Neuron (in vitro differentiated cells): ENCODE results near the gene PTPRN2.

Experiments
- H2AFZ ChIP-seq: one replicate; pipeline ENCODE4 v1.6.1; 2013; ENCODE audit warnings: low read depth, mild to moderate bottlenecking, inconsistent platforms, low read length, moderate library complexity
- H3K27me3 ChIP-seq: one replicate; pipeline ENCODE4 v1.6.1; 2013; ENCODE audit warnings: low read length; ENCODE audit not compliant: insufficient read depth
- H3K36me3 ChIP-seq: one replicate; pipeline ENCODE4 v1.6.1; 2013; ENCODE audit warnings: low read length; ENCODE audit not compliant: insufficient read depth
- H3K4me1 ChIP-seq: one replicate; pipeline ENCODE4 v1.6.1; 2013; ENCODE audit warnings: low read length; ENCODE audit not compliant: insufficient read depth
- H3K4me3 ChIP-seq: 2 replicates; pipeline ENCODE4 v1.5.1; 2013; ENCODE audit warnings: mild to moderate bottlenecking, low read length, moderate library complexity
- H3K9me3 ChIP-seq: one replicate; pipeline ENCODE4 v1.6.1; 2013; ENCODE audit warnings: low read length

Gene PTPRN2

GRCh38 chr7:158005531-158005930, 582.1 kb downstream of the PTPRN2 start:
- H2AFZ ChIP-seq, result no peak overlapping the region
- H3K4me3 ChIP-seq, result no peak overlapping the region
- no peaks in the 10 kb centered on the region for H3K9me3 ChIP-seq
- peaks cover 5% of the 10 kb centered on the region for H3K27me3 ChIP-seq
- H3K36me3 ChIP-seq, result no peaks in the 10 kb centered on the region
- no peaks in the 10 kb centered on the region for H3K4me1 ChIP-seq

- no peaks in the 10 kb centered on the region for H3K36me3 ChIP-seq
- no peaks in the 10 kb centered on the region for H3K4me1 ChIP-seq
- H3K27me3 ChIP-seq, result no peaks in the 10 kb centered on the region
- H2AFZ ChIP-seq, result no peak overlapping the region
- no peaks in the 10 kb centered on the region for H3K9me3 ChIP-seq
- no peak overlapping the region for H3K4me3 ChIP-seq
Measured at GRCh38 chr7:158004123-158004490, 583.5 kb downstream of the PTPRN2 start.

- no peaks in the 10 kb centered on the region for H3K9me3 ChIP-seq
Measured at GRCh38 chr7:158003441-158004122, 584.0 kb downstream of the PTPRN2 start.

GRCh38 chr7:158002486-158003080, 585.0 kb downstream of the PTPRN2 start:
- Histone ChIP-seq H3K4me3 (no peak overlapping the region), H3K36me3 (no peaks in the 10 kb centered on the region), H2AFZ (no peak overlapping the region), H3K4me1 (no peaks in the 10 kb centered on the region), H3K9me3 (no peaks in the 10 kb centered on the region), H3K27me3 (no peaks in the 10 kb centered on the region)

More at GRCh38 chr7:158003441-158004122, 584.0 kb downstream of the PTPRN2 start:
- Histone ChIP-seq H3K36me3 (no peaks in the 10 kb centered on the region), H3K27me3 (no peaks in the 10 kb centered on the region), H3K4me3 (no peak overlapping the region), H2AFZ (no peak overlapping the region), H3K4me1 (no peaks in the 10 kb centered on the region)

- Histone ChIP-seq H3K36me3 (no peaks in the 10 kb centered on the region), H3K27me3 (no peaks in the 10 kb centered on the region), H3K4me3 (no peak overlapping the region), H2AFZ (no peak overlapping the region), H3K9me3 (no peaks in the 10 kb centered on the region), H3K4me1 (no peaks in the 10 kb centered on the region)
Measured at GRCh38 chr7:158001621-158002320, 585.9 kb downstream of the PTPRN2 start.

GRCh38 chr7:158001003-158001402, 586.6 kb downstream of the PTPRN2 start:
- no peak overlapping the region for H2AFZ ChIP-seq
- H3K27me3 ChIP-seq, result no peaks in the 10 kb centered on the region
- H3K4me3 ChIP-seq, result no peak overlapping the region
- H3K9me3 ChIP-seq, result no peaks in the 10 kb centered on the region
- H3K36me3 ChIP-seq, result no peaks in the 10 kb centered on the region
- no peaks in the 10 kb centered on the region for H3K4me1 ChIP-seq

- Histone ChIP-seq H3K4me1 (no peaks in the 10 kb centered on the region), H3K27me3 (no peaks in the 10 kb centered on the region), H2AFZ (no peak overlapping the region), H3K36me3 (no peaks in the 10 kb centered on the region), H3K9me3 (no peaks in the 10 kb centered on the region), H3K4me3 (no peak overlapping the region)
Measured at GRCh38 chr7:158000160-158000559, 587.5 kb downstream of the PTPRN2 start.

- H3K27me3 ChIP-seq, result no peaks in the 10 kb centered on the region
- H3K36me3 ChIP-seq, result no peaks in the 10 kb centered on the region
- no peaks in the 10 kb centered on the region for H3K9me3 ChIP-seq
- no peak overlapping the region for H3K4me3 ChIP-seq
- H3K4me1 ChIP-seq, result no peaks in the 10 kb centered on the region
- H2AFZ ChIP-seq, result no peak overlapping the region
Measured at GRCh38 chr7:157998884-157999552, 588.6 kb downstream of the PTPRN2 start.

GRCh38 chr7:157997471-157997870, 590.2 kb downstream of the PTPRN2 start:
- Histone ChIP-seq H3K9me3 (no peaks in the 10 kb centered on the region), H3K27me3 (peaks cover 5% of the 10 kb centered on the region), H2AFZ (no peak overlapping the region), H3K4me1 (no peaks in the 10 kb centered on the region), H3K36me3 (no peaks in the 10 kb centered on the region), H3K4me3 (no peak overlapping the region)

- peaks cover 5% of the 10 kb centered on the region for H3K27me3 ChIP-seq
- no peaks in the 10 kb centered on the region for H3K4me1 ChIP-seq
- H3K36me3 ChIP-seq, result no peaks in the 10 kb centered on the region
- H3K9me3 ChIP-seq, result no peaks in the 10 kb centered on the region
- H3K4me3 ChIP-seq, result no peak overlapping the region
- no peak overlapping the region for H2AFZ ChIP-seq
Measured at GRCh38 chr7:157997080-157997440, 590.6 kb downstream of the PTPRN2 start.

- Histone ChIP-seq H3K27me3 (peaks cover 5% of the 10 kb centered on the region), H3K4me1 (no peaks in the 10 kb centered on the region), H3K4me3 (no peak overlapping the region), H3K36me3 (no peaks in the 10 kb centered on the region), H2AFZ (no peak overlapping the region), H3K9me3 (no peaks in the 10 kb centered on the region)
Measured at GRCh38 chr7:157996359-157997079, 591.1 kb downstream of the PTPRN2 start.

GRCh38 chr7:157995815-157996214, 591.8 kb downstream of the PTPRN2 start:
- no peaks in the 10 kb centered on the region for H3K4me1 ChIP-seq
- no peaks in the 10 kb centered on the region for H3K9me3 ChIP-seq
- H3K4me3 ChIP-seq, result no peak overlapping the region
- H3K36me3 ChIP-seq, result no peaks in the 10 kb centered on the region
- peaks cover 8% of the 10 kb centered on the region for H3K27me3 ChIP-seq
- no peak overlapping the region for H2AFZ ChIP-seq

GRCh38 chr7:157994319-157994718, 593.3 kb downstream of the PTPRN2 start:
- H2AFZ ChIP-seq, result no peak overlapping the region
- no peak overlapping the region for H3K4me3 ChIP-seq
- H3K4me1 ChIP-seq, result no peaks in the 10 kb centered on the region
- H3K9me3 ChIP-seq, result no peaks in the 10 kb centered on the region
- H3K36me3 ChIP-seq, result no peaks in the 10 kb centered on the region
- H3K27me3 ChIP-seq, result peaks cover 9% of the 10 kb centered on the region
